ENCODE results near the gene DEK.

DNA sequence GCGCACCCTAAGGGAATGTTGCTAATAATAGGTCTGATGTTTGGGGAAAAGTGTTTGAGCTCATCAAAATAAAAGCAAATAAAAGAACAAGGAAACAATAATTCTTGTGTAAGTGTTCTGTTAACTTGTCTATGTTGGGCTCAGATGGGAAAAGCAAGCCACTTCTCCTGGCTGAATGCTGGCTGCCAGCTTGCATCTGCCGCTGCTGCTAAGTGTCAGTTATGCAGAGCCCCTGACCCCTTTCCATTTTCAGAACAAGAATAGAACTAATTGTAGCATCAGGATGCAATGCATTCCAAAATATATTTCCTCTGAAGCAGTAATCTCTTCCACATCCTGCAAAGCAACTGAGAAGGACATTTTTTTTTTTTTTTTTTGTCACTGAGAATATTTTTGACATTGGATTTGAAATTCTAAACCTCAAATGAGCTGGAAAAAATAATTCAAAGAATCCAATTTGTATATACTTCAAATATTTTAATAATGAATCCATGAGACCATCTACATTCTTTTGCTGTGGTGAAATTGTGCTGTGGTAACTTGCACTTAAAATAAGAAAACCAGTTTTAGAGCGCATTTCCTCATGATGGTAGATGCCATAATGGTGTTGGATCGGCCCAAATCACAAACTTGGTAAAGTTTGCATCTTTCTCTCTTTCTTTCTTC, 43.9 kb upstream of the DEK start:
- TF ChIP-seq TAF1 (IDR thresholded peaks at IDR 0.05; ENCODE audit: borderline replicate concordance, insufficient read depth, low read length) (no peak), POLR2AphosphoS5 (IDR thresholded peaks at IDR 0.05; ENCODE audit: low read depth, low read length) (no peak), SIN3A (IDR thresholded peaks at IDR 0.05; ENCODE audit: borderline replicate concordance, insufficient read depth, low read length) (no peak), REST (IDR thresholded peaks at IDR 0.05; ENCODE audit: insufficient read depth in 1 of 2, low read depth in 2 of 2, low read length in 2 of 2) (no peak)
